ENCODE results near the gene PCDHGA3.
"Not testable (repeated sequence)": the region's sequence is repeated elsewhere in the genome, so short reads cannot be mapped to it uniquely, and the experiment has no call there.

PCDHGA3 gene

DNA sequence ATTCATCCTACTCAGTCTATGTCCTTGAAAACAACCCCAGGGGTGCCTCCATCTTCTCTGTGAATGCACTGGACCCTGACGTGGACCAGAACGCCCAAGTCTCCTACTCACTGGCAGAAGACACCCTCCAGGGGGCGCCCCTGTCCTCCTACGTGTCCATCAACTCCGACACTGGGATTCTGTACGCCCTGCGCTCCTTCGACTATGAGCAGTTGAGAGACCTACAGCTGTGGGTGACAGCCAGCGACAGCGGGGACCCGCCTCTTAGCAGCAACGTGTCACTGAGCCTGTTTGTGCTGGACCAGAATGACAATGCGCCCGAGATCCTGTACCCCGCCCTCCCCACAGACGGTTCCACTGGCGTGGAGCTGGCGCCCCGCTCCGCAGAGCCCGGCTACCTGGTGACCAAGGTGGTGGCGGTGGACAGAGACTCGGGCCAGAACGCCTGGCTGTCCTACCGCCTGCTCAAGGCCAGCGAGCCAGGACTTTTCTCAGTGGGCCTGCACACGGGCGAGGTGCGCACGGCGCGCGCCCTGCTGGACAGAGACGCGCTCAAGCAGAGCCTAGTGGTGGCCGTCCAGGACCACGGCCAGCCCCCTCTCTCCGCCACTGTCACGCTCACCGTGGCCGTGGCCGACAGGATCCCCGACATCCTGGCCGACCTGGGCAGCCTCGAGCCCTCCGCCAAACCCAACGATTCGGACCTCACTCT is 32.0 kb downstream of the PCDHGA3 start:
- not testable (repeated sequence) for H3K27ac ChIP-seq; DNase-seq (ENCODE audit: low read depth, low spot score)

DNA sequence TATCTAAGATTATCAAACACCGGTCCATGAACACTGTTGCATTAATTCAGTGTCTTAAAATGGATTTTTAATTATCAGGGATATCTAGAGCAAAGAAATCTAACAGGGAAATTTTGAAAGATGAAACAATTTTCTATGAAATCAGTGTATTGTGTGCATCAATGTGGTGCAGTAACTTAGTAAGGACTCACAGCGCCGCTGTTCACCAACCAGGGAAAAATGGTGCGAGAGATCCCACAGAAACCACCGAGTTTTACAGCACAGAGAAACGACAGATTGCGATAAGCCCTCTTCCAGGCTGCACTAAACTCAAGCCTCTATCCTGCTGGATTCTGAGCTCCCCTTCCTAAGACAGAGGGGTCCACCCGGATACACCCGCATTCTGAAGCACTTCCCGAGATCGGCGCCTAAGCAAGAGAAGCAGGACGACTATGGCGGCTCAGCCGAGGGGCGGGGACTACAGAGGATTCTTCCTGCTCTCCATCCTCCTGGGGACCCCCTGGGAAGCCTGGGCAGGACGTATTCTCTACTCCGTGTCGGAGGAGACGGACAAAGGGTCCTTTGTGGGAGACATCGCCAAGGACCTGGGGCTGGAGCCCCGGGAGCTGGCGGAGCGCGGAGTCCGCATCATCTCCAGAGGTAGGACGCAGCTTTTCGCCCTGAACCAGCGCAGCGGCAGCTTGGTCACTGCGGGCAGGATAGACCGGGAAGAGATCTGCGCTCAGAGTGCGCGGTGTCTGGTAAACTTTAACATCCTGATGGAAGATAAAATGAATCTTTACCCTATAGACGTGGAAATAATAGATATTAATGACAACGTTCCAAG is 39.1 kb downstream of the PCDHGA3 start, which contains the start of gene PCDHGA7:
Gene PCDHGA7, plus strand, starts transcription at position 274 of the 826 bp plus-strand sequence. Its CDS starts 158 bp downstream, at position 432.
- no peak within 1 kb of the TSS for H3K27ac ChIP-seq
- no peak for DNase-seq (ENCODE audit: low read depth, low spot score)

GRCh38 chr5:141383345-141383744 is 39.7 kb downstream of the PCDHGA3 start:
- H3K27ac ChIP-seq, result no peak overlapping the region
- no peak for DNase-seq (ENCODE audit: low read depth, low spot score)

- no peak overlapping the region for H3K27ac ChIP-seq
- no peak for DNase-seq (ENCODE audit: low read depth, low spot score)
Measured at GRCh38 chr5:141384471-141385267, 41.0 kb downstream of the PCDHGA3 start.

DNA sequence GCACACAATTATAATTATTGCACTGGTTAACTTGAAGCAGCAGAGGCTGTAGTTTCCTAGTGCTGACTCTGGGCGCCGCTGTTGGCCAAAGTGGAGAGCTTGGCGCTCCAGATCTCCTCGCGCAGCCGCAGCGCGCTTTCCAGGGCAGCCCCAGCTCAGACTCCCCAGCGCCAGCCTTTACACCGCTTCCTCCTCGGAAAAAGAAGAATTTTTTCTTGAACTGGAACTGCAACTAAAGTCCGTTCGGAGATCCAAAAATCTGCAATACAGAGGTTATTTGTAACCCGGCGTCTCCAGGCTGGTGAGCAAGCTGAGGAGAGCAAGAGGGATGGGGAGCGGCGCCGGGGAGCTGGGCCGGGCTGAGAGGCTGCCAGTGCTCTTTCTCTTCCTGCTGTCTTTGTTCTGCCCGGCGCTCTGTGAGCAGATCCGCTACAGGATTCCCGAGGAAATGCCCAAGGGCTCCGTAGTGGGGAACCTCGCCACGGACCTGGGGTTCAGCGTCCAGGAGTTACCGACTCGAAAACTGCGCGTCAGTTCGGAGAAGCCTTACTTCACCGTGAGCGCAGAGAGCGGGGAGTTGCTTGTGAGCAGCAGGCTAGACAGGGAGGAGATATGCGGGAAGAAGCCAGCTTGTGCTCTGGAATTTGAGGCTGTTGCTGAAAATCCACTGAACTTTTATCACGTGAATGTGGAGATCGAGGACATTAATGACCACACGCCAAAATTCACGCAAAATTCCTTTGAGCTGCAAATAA is 44.1 kb downstream of the PCDHGA3 start, which contains the start of gene PCDHGB4:
Gene PCDHGB4, plus strand, starts transcription at position 142 of the 755 bp plus-strand sequence. Its CDS starts 187 bp downstream, at position 329.
- H3K27ac ChIP-seq; DNase-seq (ENCODE audit: low read depth, low spot score): not testable (repeated sequence)

DNA sequence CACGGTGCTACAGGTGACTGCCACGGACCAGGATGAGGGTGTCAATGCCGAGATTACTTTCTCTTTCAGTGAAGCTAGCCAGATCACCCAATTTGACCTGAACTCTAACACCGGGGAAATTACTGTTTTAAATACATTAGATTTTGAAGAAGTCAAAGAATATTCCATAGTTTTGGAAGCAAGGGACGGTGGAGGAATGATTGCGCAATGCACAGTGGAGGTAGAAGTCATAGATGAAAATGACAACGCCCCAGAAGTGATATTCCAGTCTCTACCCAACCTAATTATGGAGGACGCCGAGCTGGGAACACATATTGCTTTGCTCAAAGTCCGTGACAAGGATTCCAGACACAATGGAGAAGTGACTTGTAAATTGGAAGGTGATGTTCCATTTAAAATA is 45.0 kb downstream of the PCDHGA3 start:
- no peak for DNase-seq (ENCODE audit: low read depth, low spot score)
- H3K27ac ChIP-seq, result no peak overlapping the region

- no peak for DNase-seq (ENCODE audit: low read depth, low spot score)
Measured at GRCh38 chr5:141389153-141390042, 45.8 kb downstream of the PCDHGA3 start.

DNA sequence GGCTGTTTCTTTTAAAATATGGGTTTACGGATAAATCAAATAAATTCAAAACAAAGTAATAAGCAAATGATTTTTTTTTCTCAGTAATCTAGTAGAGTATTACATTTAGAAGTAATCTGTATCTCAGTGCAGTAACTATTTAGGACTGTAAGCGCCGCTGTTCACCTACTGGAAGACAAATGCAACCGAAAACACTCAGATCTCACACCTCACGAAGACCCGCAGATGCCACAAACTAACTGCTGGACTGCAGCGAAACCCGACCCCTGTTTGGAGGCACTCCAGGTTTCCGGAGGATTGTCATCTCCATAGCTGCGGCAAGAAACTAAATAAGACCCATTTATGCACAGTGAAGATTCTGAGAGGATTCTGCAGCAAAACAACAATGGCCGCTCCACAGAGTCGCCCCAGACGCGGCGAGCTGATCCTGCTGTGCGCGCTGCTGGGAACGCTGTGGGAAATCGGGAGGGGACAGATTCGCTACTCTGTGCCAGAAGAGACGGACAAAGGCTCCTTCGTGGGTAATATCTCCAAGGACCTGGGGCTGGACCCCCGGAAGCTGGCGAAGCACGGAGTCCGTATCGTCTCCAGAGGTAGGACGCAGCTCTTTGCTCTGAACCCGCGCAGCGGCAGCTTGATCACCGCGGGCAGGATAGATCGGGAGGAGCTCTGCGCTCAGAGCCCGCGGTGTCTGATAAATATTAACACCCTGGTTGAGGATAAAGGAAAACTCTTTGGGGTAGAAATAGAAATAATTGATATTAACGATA is 49.0 kb downstream of the PCDHGA3 start, which contains the start of gene PCDHGA8:
Gene PCDHGA8, plus strand, starts transcription at position 205 of the 770 bp plus-strand sequence. Its CDS starts 181 bp downstream, at position 386.
- no peak within 1 kb of the TSS for H3K27ac ChIP-seq
- DNase-seq (ENCODE audit: low read depth, low spot score), result no peak

More at GRCh38 chr5:141389153-141390042, 45.8 kb downstream of the PCDHGA3 start:
- no peak overlapping the region for H3K27ac ChIP-seq

DNA sequence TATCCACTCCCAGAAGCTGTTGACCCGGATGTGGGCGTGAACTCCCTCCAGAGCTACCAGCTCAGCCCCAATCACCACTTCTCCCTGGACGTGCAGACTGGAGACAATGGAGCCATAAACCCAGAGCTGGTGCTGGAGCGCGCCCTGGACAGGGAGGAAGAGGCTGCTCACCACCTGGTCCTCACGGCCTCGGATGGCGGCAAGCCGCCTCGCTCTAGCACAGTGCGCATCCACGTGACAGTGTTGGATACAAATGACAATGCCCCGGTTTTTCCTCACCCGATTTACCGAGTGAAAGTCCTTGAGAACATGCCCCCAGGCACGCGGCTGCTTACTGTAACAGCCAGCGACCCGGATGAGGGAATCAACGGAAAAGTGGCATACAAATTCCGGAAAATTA is 49.6 kb downstream of the PCDHGA3 start:
- H3K27ac ChIP-seq, result no peak overlapping the region
- no peak for DNase-seq (ENCODE audit: low read depth, low spot score)

DNA sequence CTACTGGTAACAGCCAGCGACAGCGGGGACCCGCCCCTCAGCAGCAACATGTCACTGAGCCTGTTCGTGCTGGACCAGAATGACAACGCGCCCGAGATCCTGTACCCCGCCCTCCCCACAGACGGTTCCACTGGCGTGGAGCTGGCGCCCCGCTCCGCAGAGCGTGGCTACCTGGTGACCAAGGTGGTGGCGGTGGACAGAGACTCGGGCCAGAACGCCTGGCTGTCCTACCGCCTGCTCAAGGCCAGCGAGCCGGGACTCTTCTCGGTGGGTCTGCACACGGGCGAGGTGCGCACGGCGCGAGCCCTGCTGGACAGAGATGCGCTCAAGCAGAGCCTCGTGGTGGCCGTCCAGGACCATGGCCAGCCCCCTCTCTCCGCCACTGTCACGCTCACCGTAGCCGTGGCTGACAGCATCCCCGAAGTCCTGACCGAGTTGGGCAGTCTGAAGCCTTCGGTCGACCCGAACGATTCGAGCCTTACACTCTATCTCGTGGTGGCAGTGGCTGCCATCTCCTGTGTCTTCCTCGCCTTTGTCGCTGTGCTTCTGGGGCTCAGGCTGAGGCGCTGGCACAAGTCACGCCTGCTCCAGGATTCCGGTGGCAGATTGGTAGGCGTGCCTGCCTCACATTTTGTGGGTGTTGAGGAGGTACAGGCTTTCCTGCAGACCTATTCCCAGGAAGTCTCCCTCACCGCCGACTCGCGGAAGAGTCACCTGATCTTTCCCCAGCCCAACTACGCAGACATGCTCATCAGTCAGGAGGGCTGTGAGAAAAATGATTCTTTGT is 51.0 kb downstream of the PCDHGA3 start:
- DNase-seq (ENCODE audit: low read depth, low spot score); H3K27ac ChIP-seq: not testable (repeated sequence)

Measured in epithelial cell of prostate (primary cell).